D721Med (cell line): ENCODE data around the gene RUFY4.

Source experiments
- DNase-seq: peaks from one replicate; pipeline ENCODE4 v3.0.0; 2011; ENCODE audit warnings: low spot score; ENCODE audit not compliant: insufficient read length
- FAIRE-seq: peaks from 2 replicates; lab custom pipeline; 2011; peaks lifted over from hg19 to GRCh38; lab: Jason Lieb, UNC
- CTCF ChIP-seq: IDR thresholded peaks from 2 replicates; pipeline ENCODE4 v1.5.1; 2012; ENCODE audit warnings: mild to moderate bottlenecking, control low read depth; ENCODE audit not compliant: insufficient read depth; ENCODE audit errors: missing control alignments

RUFY4 gene

GRCh38 chr2:218130377-218130776 lies 61.3 kb downstream of the RUFY4 start:
- FAIRE-seq: no peak
- no peak for DNase-seq
- TF ChIP-seq CTCF: no peak

- no peak for FAIRE-seq
- no peak for DNase-seq
- TF ChIP-seq CTCF: no peak
Measured at GRCh38 chr2:218130822-218131221, 61.8 kb downstream of the RUFY4 start.

GRCh38 chr2:218137514-218137913 lies 68.5 kb downstream of the RUFY4 start:
- no peak for TF ChIP-seq CTCF
- no peak for DNase-seq
- no peak for FAIRE-seq

- no peak for FAIRE-seq
- TF ChIP-seq CTCF: no peak
- no peak for DNase-seq
Measured at GRCh38 chr2:218138047-218138446, 69.0 kb downstream of the RUFY4 start.
